ENCODE measurements around the gene LRRC8D.
A peak's percentile ranks its signal among the peaks of the same experiment; 100 is the strongest.

The LRRC8D gene

DNA sequence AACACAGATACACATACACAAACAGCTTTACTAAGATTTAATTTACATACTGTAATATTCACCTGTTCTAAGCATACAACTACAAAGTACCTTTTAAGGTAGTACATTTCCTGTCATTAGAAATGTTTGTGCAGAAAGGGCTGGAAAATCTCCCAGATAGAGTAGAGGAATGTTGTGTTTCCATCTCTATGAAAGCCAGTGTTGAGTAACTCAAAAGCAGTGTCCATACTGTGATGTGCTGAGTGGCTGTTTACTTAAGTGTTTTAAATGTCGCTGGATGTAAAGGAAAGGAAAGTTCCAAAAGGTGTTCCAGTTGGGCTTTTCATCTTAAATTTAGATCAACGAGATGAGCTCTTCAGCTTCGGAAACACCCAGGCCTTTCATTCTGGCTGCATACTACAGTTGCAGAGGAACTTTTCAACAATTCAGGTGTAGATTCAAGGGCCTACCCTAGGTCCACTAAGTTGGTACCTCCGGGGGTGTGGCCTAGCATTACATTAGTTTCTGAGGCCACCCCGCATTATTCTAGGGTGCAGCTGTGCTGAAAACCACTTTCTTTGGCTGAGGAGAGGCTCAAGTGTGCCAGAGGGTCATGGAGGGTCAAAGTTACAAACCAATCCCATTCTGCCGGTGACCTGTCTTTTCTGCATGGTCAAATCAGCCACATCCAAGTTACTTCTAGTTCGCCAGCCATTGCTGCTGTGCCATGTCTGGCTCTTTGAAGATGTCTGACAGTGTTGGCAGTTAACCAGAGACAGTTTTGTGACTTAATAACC is 78.1 kb downstream of the LRRC8D start:
- TF ChIP-seq, protein P1, sequence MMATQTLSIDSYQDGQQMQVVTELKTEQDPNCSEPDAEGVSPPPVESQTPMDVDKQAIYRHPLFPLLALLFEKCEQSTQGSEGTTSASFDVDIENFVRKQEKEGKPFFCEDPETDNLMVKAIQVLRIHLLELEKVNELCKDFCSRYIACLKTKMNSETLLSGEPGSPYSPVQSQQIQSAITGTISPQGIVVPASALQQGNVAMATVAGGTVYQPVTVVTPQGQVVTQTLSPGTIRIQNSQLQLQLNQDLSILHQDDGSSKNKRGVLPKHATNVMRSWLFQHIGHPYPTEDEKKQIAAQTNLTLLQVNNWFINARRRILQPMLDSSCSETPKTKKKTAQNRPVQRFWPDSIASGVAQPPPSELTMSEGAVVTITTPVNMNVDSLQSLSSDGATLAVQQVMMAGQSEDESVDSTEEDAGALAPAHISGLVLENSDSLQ (IDR thresholded peaks at IDR 0.05): no peak
- TF ChIP-seq ARNT (IDR thresholded peaks at IDR 0.05) (no peak), TARDBP (IDR thresholded peaks at IDR 0.05) (no peak), NFRKB (IDR thresholded peaks at IDR 0.05) (no peak), ELF4 (IDR thresholded peaks at IDR 0.05) (no peak), FOXA1 (IDR thresholded peaks at IDR 0.05) (no peak), SP1 (IDR thresholded peaks at IDR 0.05) (no peak)
- no peak for DNase-seq (ENCODE audit: extremely low spot score)
- CTCF ChIA-PET: no interaction called here
- POLR2A ChIA-PET: no interaction called here

DNA sequence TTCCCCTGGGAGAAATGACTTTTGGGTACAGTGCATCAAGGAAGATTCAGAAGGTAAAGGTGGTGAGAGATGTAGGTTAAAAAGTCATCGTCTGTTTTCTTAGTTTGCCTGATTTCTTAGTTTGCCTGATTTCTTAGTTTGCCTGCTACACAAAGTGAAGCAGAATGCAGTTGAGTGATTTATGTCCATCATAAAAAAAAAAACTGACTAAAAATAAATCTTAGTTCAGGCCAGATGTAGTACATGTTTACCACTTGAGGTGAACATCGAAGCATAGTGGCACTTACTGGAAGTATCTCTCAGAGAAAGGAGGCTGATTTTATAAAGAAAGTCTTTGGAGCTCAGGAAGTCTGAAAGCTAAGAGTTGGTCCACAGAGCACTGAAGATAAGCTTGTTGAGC is 79.5 kb downstream of the LRRC8D start:
- CTCF ChIA-PET: interaction anchor here (0.8 kb wide), 1 partner anchor 18 kb away, joined by 6 read pairs; no protein-coding TSS in a partner anchor
- POLR2A ChIA-PET: no interaction called here
- DNase-seq (ENCODE audit: extremely low spot score): no peak
- no peak for TF ChIP-seq ARNT (IDR thresholded peaks at IDR 0.05)
- TF ChIP-seq, protein P1 (IDR thresholded peaks at IDR 0.05): peak; percentile 54

DNA sequence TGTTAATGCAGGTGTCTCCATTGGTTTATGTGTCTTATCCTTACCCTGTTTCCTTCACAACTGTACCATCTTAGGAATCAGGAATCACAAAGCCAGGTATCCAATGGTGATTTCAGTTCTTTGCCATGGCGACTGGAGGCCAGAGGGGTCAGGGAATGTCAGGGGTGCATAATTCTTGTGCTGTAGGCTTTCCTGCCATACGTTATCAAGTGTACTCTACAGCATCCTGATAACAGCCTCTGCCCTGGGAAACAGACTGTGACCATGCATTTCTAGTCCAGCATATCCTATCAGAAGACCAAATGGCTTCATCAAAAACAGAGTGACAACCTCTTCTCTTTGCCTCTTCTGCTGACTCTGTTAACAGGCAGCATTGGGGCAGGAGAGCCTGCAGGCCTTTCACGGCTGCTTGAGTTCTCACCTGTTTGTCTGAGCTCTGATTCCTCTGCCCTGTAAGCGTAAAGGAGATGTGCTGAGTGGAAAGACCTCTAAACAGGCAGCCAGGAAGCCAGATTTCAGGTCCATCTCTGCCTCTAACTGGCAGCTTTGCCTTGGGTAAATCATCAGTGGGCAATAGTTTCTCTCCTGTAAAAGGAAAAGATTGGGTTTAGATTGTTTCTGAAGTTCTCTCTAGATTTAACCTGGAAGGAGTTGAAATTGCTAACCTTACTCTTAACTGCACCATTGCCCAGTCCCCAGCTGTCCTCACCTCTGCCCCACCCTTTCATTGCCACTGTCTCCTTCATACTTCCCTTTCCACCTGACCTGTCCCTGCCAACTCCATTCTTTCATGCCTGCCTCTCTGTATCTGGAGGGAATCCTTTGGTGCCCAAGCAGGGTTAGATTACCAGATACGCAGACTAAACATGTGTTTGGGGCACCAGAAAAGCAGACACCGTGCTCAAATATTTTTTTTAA is 80.2 kb downstream of the LRRC8D start:
- ChIA-PET POLR2A (no interaction called here), CTCF (interaction anchor here (0.8 kb wide), 1 partner anchor 17 kb away, joined by 6 read pairs; no protein-coding TSS in a partner anchor)
- no peak for TF ChIP-seq ELF4 (IDR thresholded peaks at IDR 0.05)
- TF ChIP-seq TARDBP (IDR thresholded peaks at IDR 0.05): no peak
- no peak for TF ChIP-seq LEF1 (IDR thresholded peaks at IDR 0.05; ENCODE audit: borderline replicate concordance)
- TF ChIP-seq L3MBTL2 (conservative IDR thresholded peaks at IDR 0.05): no peak
- no peak for TF ChIP-seq FOXM1 (IDR thresholded peaks at IDR 0.05; ENCODE audit: borderline replicate concordance)
- no peak for TF ChIP-seq BHLHE40 (IDR thresholded peaks at IDR 0.05; ENCODE audit: borderline replicate concordance)
- no peak for TF ChIP-seq SUZ12 (IDR thresholded peaks at IDR 0.05)
- TF ChIP-seq, protein P1 (IDR thresholded peaks at IDR 0.05): no peak
- TF ChIP-seq HDGF (IDR thresholded peaks at IDR 0.05; ENCODE audit: borderline replicate concordance): no peak
- no peak for TF ChIP-seq FOXK2 (IDR thresholded peaks at IDR 0.05)
- no peak for TF ChIP-seq ZNF384 (IDR thresholded peaks at IDR 0.05)
- no peak for TF ChIP-seq NFRKB (IDR thresholded peaks at IDR 0.05)
- TF ChIP-seq CTBP1 (IDR thresholded peaks at IDR 0.05; ENCODE audit: borderline replicate concordance): no peak
- TF ChIP-seq ARNT (IDR thresholded peaks at IDR 0.05): no peak
- TF ChIP-seq FOXA1 (IDR thresholded peaks at IDR 0.05): no peak
- TF ChIP-seq SP1 (IDR thresholded peaks at IDR 0.05): no peak
- no peak for DNase-seq (ENCODE audit: extremely low spot score)

DNA sequence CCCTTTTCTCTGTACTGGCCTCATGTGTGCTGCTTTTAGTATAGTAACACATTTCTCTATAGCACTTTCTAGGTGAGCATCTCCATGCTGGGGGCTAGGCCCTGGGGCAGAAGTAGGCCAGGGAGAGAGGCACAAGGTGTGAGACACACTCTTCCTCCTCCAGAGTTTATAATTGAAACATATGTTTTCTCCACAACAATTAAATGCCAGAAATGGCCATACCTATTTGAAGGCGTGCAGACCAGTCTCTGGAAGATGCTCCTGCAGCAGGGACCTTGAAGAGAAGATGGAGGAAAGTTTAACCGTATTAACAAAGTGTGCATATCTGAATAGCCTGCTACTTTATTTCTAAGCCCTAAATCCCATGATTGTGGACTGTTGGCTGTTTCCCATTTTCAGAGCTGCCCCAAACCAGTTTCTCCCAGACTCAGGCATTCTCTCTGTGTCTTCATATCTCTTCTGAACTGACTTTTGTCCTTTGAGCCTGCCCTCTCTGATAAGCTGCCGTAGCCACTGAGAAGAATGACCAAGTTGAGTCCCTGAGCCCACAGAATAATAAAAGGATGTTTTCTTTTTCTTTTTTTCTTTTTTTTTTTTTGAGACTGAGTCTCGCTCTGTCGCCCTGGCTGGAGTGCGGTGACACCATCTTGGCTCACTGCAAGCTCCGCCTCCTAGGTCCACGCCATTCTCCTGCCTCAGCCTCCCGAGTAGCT is 81.3 kb downstream of the LRRC8D start:
- ChIA-PET CTCF (no interaction called here), POLR2A (no interaction called here)
- no peak for TF ChIP-seq L3MBTL2 (conservative IDR thresholded peaks at IDR 0.05)
- no peak for TF ChIP-seq FOXK2 (IDR thresholded peaks at IDR 0.05)
- no peak for TF ChIP-seq TARDBP (IDR thresholded peaks at IDR 0.05)
- TF ChIP-seq LEF1 (IDR thresholded peaks at IDR 0.05; ENCODE audit: borderline replicate concordance): no peak
- no peak for TF ChIP-seq FOXA1 (IDR thresholded peaks at IDR 0.05)
- no peak for TF ChIP-seq ELF4 (IDR thresholded peaks at IDR 0.05)
- TF ChIP-seq BHLHE40 (IDR thresholded peaks at IDR 0.05; ENCODE audit: borderline replicate concordance): no peak
- no peak for TF ChIP-seq HDGF (IDR thresholded peaks at IDR 0.05; ENCODE audit: borderline replicate concordance)
- TF ChIP-seq, protein P1 (IDR thresholded peaks at IDR 0.05): no peak
- TF ChIP-seq ZNF384 (IDR thresholded peaks at IDR 0.05): no peak
- no peak for TF ChIP-seq CTBP1 (IDR thresholded peaks at IDR 0.05; ENCODE audit: borderline replicate concordance)
- no peak for DNase-seq (ENCODE audit: extremely low spot score)

DNA sequence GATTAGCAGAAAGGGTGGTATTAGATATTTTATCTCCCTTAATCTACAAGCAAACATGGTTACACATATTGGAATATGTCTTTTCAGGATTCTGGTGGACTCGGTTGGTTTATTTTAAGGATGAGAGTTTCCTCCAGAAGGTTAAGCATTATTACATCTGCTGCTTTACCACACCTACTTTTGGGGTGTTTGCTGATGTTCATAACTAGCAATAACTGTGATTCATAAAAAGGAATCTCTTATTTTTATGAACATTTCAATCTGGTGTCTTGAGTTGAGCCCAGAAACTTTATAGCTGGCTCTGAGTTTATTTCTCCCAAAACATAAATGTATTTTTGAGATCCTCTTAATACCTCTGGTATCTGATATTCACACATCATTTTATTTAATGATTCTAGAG is 82.7 kb downstream of the LRRC8D start:
- CTCF ChIA-PET: no interaction called here
- no peak for TF ChIP-seq SUZ12 (IDR thresholded peaks at IDR 0.05)
- no peak for TF ChIP-seq TARDBP (IDR thresholded peaks at IDR 0.05)
- TF ChIP-seq ARNT (IDR thresholded peaks at IDR 0.05): no peak
- TF ChIP-seq NFRKB (IDR thresholded peaks at IDR 0.05): no peak
- no peak for TF ChIP-seq FOXA1 (IDR thresholded peaks at IDR 0.05)
- no peak for TF ChIP-seq HDGF (IDR thresholded peaks at IDR 0.05; ENCODE audit: borderline replicate concordance)
- DNase-seq (ENCODE audit: extremely low spot score): no peak
- POLR2A ChIA-PET: interaction anchor here (0.8 kb wide), 1 partner anchor 107 kb away, joined by 3 read pairs; no protein-coding TSS in a partner anchor

Measured in HEK293T (cell line).